Measurements from ENCODE around the gene ACADM. TPM values are rescaled to one million over a fixed set of nuclear protein-coding genes. Genes with fewer than 3 reads are reported as not detected.

The ACADM gene
- total RNA-seq, 1 experiment from 2014 or later = 36.5 TPM

GRCh38 chr1:75690547-75690946 is 34.0 kb upstream of the ACADM start:
- intact Hi-C loops (cut with micrococcal nuclease; ENCODE audit: unreplicated experiment) = no loop called here
- Histone ChIP-seq H3F3A (ENCODE audit: insufficient read depth, low read depth) (no peaks in the 10 kb centered on the region), H3K27me3 (ENCODE audit: insufficient read depth, low read depth) (no peaks in the 10 kb centered on the region), H3K9me2 (ENCODE audit: insufficient read depth) (peaks cover 9% of the 10 kb centered on the region), H3K9me3 (ENCODE audit: insufficient read depth, low read depth) (no peaks in the 10 kb centered on the region), H3K4me1 (replicated peaks; ENCODE audit: insufficient read depth) (no peaks in the 10 kb centered on the region), H4K20me1 (ENCODE audit: insufficient read depth) (no peaks in the 10 kb centered on the region), H3K79me2 (ENCODE audit: low read depth) (no peaks in the 10 kb centered on the region), H3K4me3 (no peak overlapping the region), H2AFZ (no peak overlapping the region), H3K4me2 (no peak overlapping the region), H3K36me3 (ENCODE audit: low read depth) (no peaks in the 10 kb centered on the region), H3K27ac (no peak overlapping the region)
- TF ChIP-seq CTCF (conservative IDR thresholded peaks at IDR 0.05) (no peak), EZH2 (IDR thresholded peaks at IDR 0.05; ENCODE audit: low read depth) (no peak)
- ChIA-PET CTCF (no interaction called here), POLR2A (ENCODE audit: unreplicated experiment) (no interaction called here)
- no TSS peak for BruUV-seq (replicated peaks)
- DNase-seq = no peak

- Histone ChIP-seq H4K20me1 (ENCODE audit: insufficient read depth) (no peaks in the 10 kb centered on the region), H3K27me3 (ENCODE audit: insufficient read depth, low read depth) (no peaks in the 10 kb centered on the region), H2AFZ (no peak overlapping the region), H3K9me3 (ENCODE audit: insufficient read depth, low read depth) (no peaks in the 10 kb centered on the region), H3K4me2 (no peak overlapping the region), H3K79me2 (ENCODE audit: low read depth) (no peaks in the 10 kb centered on the region), H3F3A (ENCODE audit: insufficient read depth, low read depth) (no peaks in the 10 kb centered on the region), H3K36me3 (ENCODE audit: low read depth) (no peaks in the 10 kb centered on the region), H3K27ac (no peak overlapping the region), H3K4me3 (no peak overlapping the region), H3K4me1 (replicated peaks; ENCODE audit: insufficient read depth) (no peaks in the 10 kb centered on the region), H3K9me2 (ENCODE audit: insufficient read depth) (peaks cover 9% of the 10 kb centered on the region)
- intact Hi-C loops (cut with micrococcal nuclease; ENCODE audit: unreplicated experiment) = no loop called here
- CTCF ChIA-PET = no interaction called here
- BruUV-seq (replicated peaks) = no TSS peak
- POLR2A ChIA-PET (ENCODE audit: unreplicated experiment) = no interaction called here
- DNase-seq = no peak
- TF ChIP-seq EZH2 (IDR thresholded peaks at IDR 0.05; ENCODE audit: low read depth) (no peak), CTCF (conservative IDR thresholded peaks at IDR 0.05) (no peak)
These were observed 31.0 kb upstream of the ACADM start for GRCh38 chr1:75693551-75693950.

- TF ChIP-seq CTCF (conservative IDR thresholded peaks at IDR 0.05) (no peak), EZH2 (IDR thresholded peaks at IDR 0.05; ENCODE audit: low read depth) (no peak)
- no peak overlapping the region for H2AFZ ChIP-seq
- ChIA-PET CTCF (no interaction called here), POLR2A (ENCODE audit: unreplicated experiment) (interaction anchor here (0.6 kb wide), 1 partner anchor 112 kb away, joined by 7 read pairs; no protein-coding TSS in a partner anchor)
- H3K9me3 ChIP-seq (ENCODE audit: insufficient read depth, low read depth) = no peaks in the 10 kb centered on the region
- intact Hi-C loops (cut with micrococcal nuclease; ENCODE audit: unreplicated experiment) = no loop called here
- no peaks in the 10 kb centered on the region for H3F3A ChIP-seq (ENCODE audit: insufficient read depth, low read depth)
- no peak overlapping the region for H3K4me2 ChIP-seq
- no peaks in the 10 kb centered on the region for H3K27me3 ChIP-seq (ENCODE audit: insufficient read depth, low read depth)
- no peak for DNase-seq
- peaks cover 9% of the 10 kb centered on the region for H3K9me2 ChIP-seq (ENCODE audit: insufficient read depth)
- no TSS peak for BruUV-seq (replicated peaks)
- no peak overlapping the region for H3K4me3 ChIP-seq
- no peaks in the 10 kb centered on the region for H4K20me1 ChIP-seq (ENCODE audit: insufficient read depth)
- no peaks in the 10 kb centered on the region for H3K4me1 ChIP-seq (replicated peaks; ENCODE audit: insufficient read depth)
- no peaks in the 10 kb centered on the region for H3K36me3 ChIP-seq (ENCODE audit: low read depth)
- no peaks in the 10 kb centered on the region for H3K79me2 ChIP-seq (ENCODE audit: low read depth)
- no peak overlapping the region for H3K27ac ChIP-seq
These were observed 28.5 kb upstream of the ACADM start for GRCh38 chr1:75696000-75696399.
